ENCODE measurements around the gene STN1.

DNA sequence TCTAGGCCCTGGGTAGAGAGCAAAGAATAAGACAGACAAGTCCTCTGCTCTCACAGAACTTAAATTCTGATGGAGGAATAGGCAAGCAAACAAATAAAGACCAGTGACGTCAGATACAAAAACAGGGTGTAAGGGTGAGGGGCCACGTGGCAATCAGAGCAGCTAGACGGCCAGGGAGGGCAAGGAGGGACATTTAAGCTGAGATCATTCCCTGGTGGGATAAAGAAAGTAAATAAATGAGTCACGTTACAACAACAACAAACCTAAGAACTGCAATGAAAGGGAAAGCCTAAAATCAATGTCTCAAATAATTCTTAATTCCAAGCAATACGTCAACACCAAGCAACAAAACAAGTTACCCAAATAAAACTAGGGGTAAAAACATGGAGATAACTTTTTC lies 21.8 kb downstream of the STN1 start:
- TF ChIP-seq SRF (IDR thresholded peaks at IDR 0.05; ENCODE audit: low read depth in 2 of 2, low read length in 2 of 2) = no peak
- TF ChIP-seq, protein P1, sequence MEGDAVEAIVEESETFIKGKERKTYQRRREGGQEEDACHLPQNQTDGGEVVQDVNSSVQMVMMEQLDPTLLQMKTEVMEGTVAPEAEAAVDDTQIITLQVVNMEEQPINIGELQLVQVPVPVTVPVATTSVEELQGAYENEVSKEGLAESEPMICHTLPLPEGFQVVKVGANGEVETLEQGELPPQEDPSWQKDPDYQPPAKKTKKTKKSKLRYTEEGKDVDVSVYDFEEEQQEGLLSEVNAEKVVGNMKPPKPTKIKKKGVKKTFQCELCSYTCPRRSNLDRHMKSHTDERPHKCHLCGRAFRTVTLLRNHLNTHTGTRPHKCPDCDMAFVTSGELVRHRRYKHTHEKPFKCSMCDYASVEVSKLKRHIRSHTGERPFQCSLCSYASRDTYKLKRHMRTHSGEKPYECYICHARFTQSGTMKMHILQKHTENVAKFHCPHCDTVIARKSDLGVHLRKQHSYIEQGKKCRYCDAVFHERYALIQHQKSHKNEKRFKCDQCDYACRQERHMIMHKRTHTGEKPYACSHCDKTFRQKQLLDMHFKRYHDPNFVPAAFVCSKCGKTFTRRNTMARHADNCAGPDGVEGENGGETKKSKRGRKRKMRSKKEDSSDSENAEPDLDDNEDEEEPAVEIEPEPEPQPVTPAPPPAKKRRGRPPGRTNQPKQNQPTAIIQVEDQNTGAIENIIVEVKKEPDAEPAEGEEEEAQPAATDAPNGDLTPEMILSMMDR (IDR thresholded peaks at IDR 0.05 in 2 of 3, conservative IDR thresholded peaks at IDR 0.05 in 1 of 3; ENCODE audit: control insufficient read depth in 2 of 3, extremely low read depth in 1 of 3, insufficient read depth in 1 of 3, low read depth in 3 of 3, low read length in 3 of 3) = no peak
- no peak for TF ChIP-seq POLR2A (IDR thresholded peaks at IDR 0.05; ENCODE audit: low read depth, low read length)
- no peak for TF ChIP-seq NRF1 (conservative IDR thresholded peaks at IDR 0.05; ENCODE audit: low read depth, low read length)
- no peak for TF ChIP-seq BRCA1 (IDR thresholded peaks at IDR 0.05; ENCODE audit: low read depth, low read length)
- no peak for TF ChIP-seq YY1 (IDR thresholded peaks at IDR 0.05; ENCODE audit: low read depth, low read length)
- no peak for TF ChIP-seq RAD21 (IDR thresholded peaks at IDR 0.05; ENCODE audit: insufficient read depth, low read depth, low read length)
- TF ChIP-seq NFYB (IDR thresholded peaks at IDR 0.05; ENCODE audit: insufficient read depth, low read depth, low read length) = no peak

All from GM12878 (cell line).